ENCODE results near the gene ALDH16A1.

DNA sequence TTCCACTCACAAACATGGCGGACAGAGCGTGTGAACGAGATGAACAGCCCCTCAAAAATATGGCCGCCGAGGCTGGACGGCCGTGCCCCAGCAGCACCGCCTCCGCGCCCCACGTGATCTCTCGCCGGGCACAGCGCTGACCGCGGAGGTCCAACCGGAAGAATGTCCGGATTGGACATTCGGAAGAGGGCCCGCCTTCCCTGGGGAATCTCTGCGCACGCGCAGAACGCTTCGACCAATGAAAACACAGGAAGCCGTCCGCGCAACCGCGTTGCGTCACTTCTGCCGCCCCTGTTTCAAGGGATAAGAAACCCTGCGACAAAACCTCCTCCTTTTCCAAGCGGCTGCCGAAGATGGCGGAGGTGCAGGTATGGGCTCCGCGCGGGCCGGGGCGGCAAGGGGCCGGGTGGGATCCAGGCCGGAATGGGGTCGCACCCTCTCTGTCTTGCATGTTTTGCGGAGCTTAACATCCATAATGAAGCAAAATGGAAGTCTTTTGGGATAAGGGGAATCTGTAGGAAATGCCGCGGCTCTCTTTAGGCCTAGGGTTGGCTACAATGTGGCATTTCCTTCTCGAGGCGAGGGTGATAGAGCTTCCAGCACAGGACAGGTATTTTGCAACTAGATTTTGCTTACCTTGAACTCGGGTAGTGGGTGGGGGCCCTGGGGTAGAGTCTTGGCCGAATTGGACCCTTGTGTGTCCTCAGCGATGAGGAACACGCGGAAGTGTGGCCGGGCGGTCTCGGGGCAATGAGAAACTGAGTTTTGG lies 34.4 kb downstream of the ALDH16A1 start, which contains the start of gene RPL13A:
- TF ChIP-seq, protein P1, sequence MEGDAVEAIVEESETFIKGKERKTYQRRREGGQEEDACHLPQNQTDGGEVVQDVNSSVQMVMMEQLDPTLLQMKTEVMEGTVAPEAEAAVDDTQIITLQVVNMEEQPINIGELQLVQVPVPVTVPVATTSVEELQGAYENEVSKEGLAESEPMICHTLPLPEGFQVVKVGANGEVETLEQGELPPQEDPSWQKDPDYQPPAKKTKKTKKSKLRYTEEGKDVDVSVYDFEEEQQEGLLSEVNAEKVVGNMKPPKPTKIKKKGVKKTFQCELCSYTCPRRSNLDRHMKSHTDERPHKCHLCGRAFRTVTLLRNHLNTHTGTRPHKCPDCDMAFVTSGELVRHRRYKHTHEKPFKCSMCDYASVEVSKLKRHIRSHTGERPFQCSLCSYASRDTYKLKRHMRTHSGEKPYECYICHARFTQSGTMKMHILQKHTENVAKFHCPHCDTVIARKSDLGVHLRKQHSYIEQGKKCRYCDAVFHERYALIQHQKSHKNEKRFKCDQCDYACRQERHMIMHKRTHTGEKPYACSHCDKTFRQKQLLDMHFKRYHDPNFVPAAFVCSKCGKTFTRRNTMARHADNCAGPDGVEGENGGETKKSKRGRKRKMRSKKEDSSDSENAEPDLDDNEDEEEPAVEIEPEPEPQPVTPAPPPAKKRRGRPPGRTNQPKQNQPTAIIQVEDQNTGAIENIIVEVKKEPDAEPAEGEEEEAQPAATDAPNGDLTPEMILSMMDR (IDR thresholded peaks at IDR 0.05): peak in 1 of 6 experiments; percentile 14
- TF ChIP-seq POLR2A (IDR thresholded peaks at IDR 0.05): peak; percentile 94 to 98
